IMR-90 (cell line): ENCODE results near the gene ADD2. TPM values are rescaled to one million over a fixed set of nuclear protein-coding genes. Genes with fewer than 3 reads are reported as not detected.

Experiments
- ATAC-seq: fragments of 200-7000 bp; cut with Tn5 transposase; 2 replicates; pipeline ENCODE4 v1.9.1; 2020; ENCODE audit warnings: low read depth, mild to moderate bottlenecking, moderate library complexity
- BruUV-seq: library from RNA; stranded (reverse); fragments of 400-500 nt; replicated peaks from 2 replicates; lab custom pipeline; 2021; lab: Mats Ljungman, UMichigan
- CTCF ChIA-PET: fragments of 300-600 bp; formaldehyde crosslinking; extraction: SDS; loops from one replicate; lab custom pipeline; 2021; ENCODE audit warnings: antibody characterized with exemption; lab: Yijun Ruan, JAX
- POLR2A ChIA-PET: fragments of 300-600 bp; sonication (Branson Sonifier 250); formaldehyde crosslinking; loops from one replicate; lab custom pipeline; 2022; ENCODE audit warnings: antibody characterized with exemption; ENCODE audit not compliant: unreplicated experiment; lab: Charles Lee
- DNase-seq: peaks from one replicate; pipeline ENCODE4 v3.0.0; 2013
- H2AFZ ChIP-seq: replicated peaks from 2 replicates; pipeline ENCODE3; 2013; ENCODE audit warnings: low read length, mild to moderate bottlenecking; ENCODE audit not compliant: poor library complexity
- H2AK5ac ChIP-seq: 2 replicates; pipeline ENCODE4 v1.6.1; 2013; ENCODE audit warnings: low read depth, low read length, inconsistent platforms
- H2AK9ac ChIP-seq: replicated peaks from 2 replicates; pipeline ENCODE3; 2013; ENCODE audit warnings: mild to moderate bottlenecking, low read depth, low read length, moderate library complexity; ENCODE audit not compliant: poor library complexity
- H2BK120ac ChIP-seq: 2 replicates; pipeline ENCODE4 v1.6.1; 2013; ENCODE audit warnings: low read depth, low read length, inconsistent platforms
- H2BK15ac ChIP-seq: 3 replicates; pipeline ENCODE4 v1.6.1; 2013; ENCODE audit warnings: low read depth, low read length, inconsistent platforms
- H2BK20ac ChIP-seq: 2 replicates; pipeline ENCODE4 v1.6.1; 2013; ENCODE audit warnings: low read depth, mild to moderate bottlenecking, inconsistent platforms, low read length, moderate library complexity
- H2BK5ac ChIP-seq: 2 replicates; pipeline ENCODE4 v1.6.1; 2013; ENCODE audit warnings: mild to moderate bottlenecking, low read depth, low read length, inconsistent platforms; ENCODE audit not compliant: poor library complexity, severe bottlenecking
- H3K14ac ChIP-seq: replicated peaks from 2 replicates; pipeline ENCODE4 v1.6.1; 2013; ENCODE audit warnings: low read depth, low read length, inconsistent platforms
- H3K18ac ChIP-seq: 2 replicates; pipeline ENCODE4 v1.6.1; 2013; ENCODE audit warnings: low read depth, low read length, control low read depth
- H3K23ac ChIP-seq: 2 replicates; pipeline ENCODE4 v1.6.1; 2013; ENCODE audit warnings: low read depth, low read length, inconsistent platforms
- H3K27ac ChIP-seq: 2 replicates; pipeline ENCODE4 v1.5.1; 2013; ENCODE audit warnings: mild to moderate bottlenecking, control low read depth, low read length; ENCODE audit not compliant: insufficient read depth
- H3K27me3 ChIP-seq: 2 replicates; pipeline ENCODE4 v1.6.1; 2013; ENCODE audit warnings: low read length; ENCODE audit not compliant: control insufficient read depth, insufficient read depth
- H3K36me3 ChIP-seq: 2 replicates; pipeline ENCODE4 v1.6.1; 2013; ENCODE audit warnings: low read length, mixed read lengths; ENCODE audit not compliant: control insufficient read depth, insufficient read depth
- H3K4ac ChIP-seq: 2 replicates; pipeline ENCODE4 v1.6.1; 2013; ENCODE audit warnings: low read depth, low read length, inconsistent platforms
- H3K4me1 ChIP-seq: 2 replicates; pipeline ENCODE4 v1.6.1; 2013; ENCODE audit warnings: low read length, mixed read lengths; ENCODE audit not compliant: control insufficient read depth, insufficient read depth
- H3K4me2 ChIP-seq: 2 replicates; pipeline ENCODE4 v1.6.1; 2013; ENCODE audit warnings: low read depth, mild to moderate bottlenecking, control low read depth, low read length, moderate library complexity
- H3K4me3 ChIP-seq: 2 replicates; pipeline ENCODE4 v1.5.1; 2013; ENCODE audit warnings: low read depth, mild to moderate bottlenecking, control low read depth, low read length, moderate library complexity; ENCODE audit not compliant: insufficient read depth
- H3K56ac ChIP-seq: 2 replicates; pipeline ENCODE4 v1.6.1; 2013; ENCODE audit warnings: low read length, inconsistent platforms; ENCODE audit not compliant: insufficient read depth; ENCODE audit errors: extremely low read depth
- H3K79me1 ChIP-seq, 2 experiments: 2 replicates each; pipeline ENCODE4 v1.6.1; 2013; ENCODE audit warnings: low read length in 2 of 2, inconsistent platforms in 1 of 2, low read depth in 1 of 2
- H3K9ac ChIP-seq: 2 replicates; pipeline ENCODE4 v1.6.1; 2013; ENCODE audit warnings: low read depth, low read length, control low read depth
- H3K9me1 ChIP-seq: 2 replicates; pipeline ENCODE4 v1.6.1; 2013; ENCODE audit warnings: low read length, inconsistent platforms; ENCODE audit not compliant: insufficient read depth
- H3K9me3 ChIP-seq: 2 replicates; pipeline ENCODE4 v1.6.1; 2013; ENCODE audit warnings: low read length; ENCODE audit not compliant: control insufficient read depth, insufficient read depth
- H4K20me1 ChIP-seq: 2 replicates; pipeline ENCODE4 v1.6.1; 2013; ENCODE audit warnings: low read length, inconsistent platforms; ENCODE audit not compliant: insufficient read depth
- H4K5ac ChIP-seq: 2 replicates; pipeline ENCODE4 v1.6.1; 2013; ENCODE audit warnings: mild to moderate bottlenecking, low read depth, low read length, control low read depth
- H4K8ac ChIP-seq, 2 experiments: 2 replicates each; pipeline ENCODE4 v1.6.1; 2013; ENCODE audit warnings: low read depth in 2 of 2, low read length in 2 of 2, control low read depth in 1 of 2, inconsistent platforms in 1 of 2
- H4K91ac ChIP-seq: 2 replicates; pipeline ENCODE4 v1.6.1; 2013; ENCODE audit warnings: low read depth, low read length, inconsistent platforms; ENCODE audit not compliant: insufficient read depth
- BHLHE40 ChIP-seq: fragments of 150-350 bp; IDR thresholded peaks from 2 replicates; pipeline ENCODE4 v1.6.1; 2016; ENCODE audit warnings: mild to moderate bottlenecking, low read depth, low read length
- CEBPB ChIP-seq: IDR thresholded peaks from 2 replicates; pipeline ENCODE4 v1.6.1; 2012; ENCODE audit warnings: low read depth, low read length, improper control_type of control experiment
- CHD1 ChIP-seq: IDR thresholded peaks from 2 replicates; pipeline ENCODE4 v1.6.1; 2012; ENCODE audit warnings: low read depth, low read length, improper control_type of control experiment
- ELK1 ChIP-seq: fragments of 150-350 bp; IDR thresholded peaks from 2 replicates; pipeline ENCODE4 v1.6.1; 2016; ENCODE audit warnings: low read depth, mild to moderate bottlenecking, low read length, moderate library complexity, borderline replicate concordance
- FOS ChIP-seq: fragments of 150-350 bp; IDR thresholded peaks from 2 replicates; pipeline ENCODE4 v1.6.1; 2016; ENCODE audit warnings: low read depth, low read length
- MAFK ChIP-seq: IDR thresholded peaks from 2 replicates; pipeline ENCODE4 v1.6.1; 2012; ENCODE audit warnings: low read depth, low read length, improper control_type of control experiment
- MAZ ChIP-seq: IDR thresholded peaks from 2 replicates; pipeline ENCODE4 v1.6.1; 2012; ENCODE audit warnings: low read depth, mild to moderate bottlenecking, low read length, improper control_type of control experiment, moderate library complexity, borderline replicate concordance
- MXI1 ChIP-seq: IDR thresholded peaks from 2 replicates; pipeline ENCODE4 v1.6.1; 2012; ENCODE audit warnings: low read depth, mild to moderate bottlenecking, low read length, moderate library complexity, borderline replicate concordance
- NFE2L2 ChIP-seq: fragments of 150-350 bp; IDR thresholded peaks from 2 replicates; pipeline ENCODE4 v1.6.1; 2016; ENCODE audit warnings: low read depth, mild to moderate bottlenecking, low read length
- POLR2A ChIP-seq: IDR thresholded peaks from 2 replicates; pipeline ENCODE4 v1.6.1; 2012; ENCODE audit warnings: mild to moderate bottlenecking, low read depth, low read length
- RAD21 ChIP-seq: IDR thresholded peaks from 2 replicates; pipeline ENCODE4 v1.6.1; 2012; ENCODE audit warnings: low read length, improper control_type of control experiment
- RCOR1 ChIP-seq: IDR thresholded peaks from 2 replicates; pipeline ENCODE4 v1.6.1; 2012; ENCODE audit warnings: mild to moderate bottlenecking, low read length, improper control_type of control experiment; ENCODE audit not compliant: insufficient replicate concordance
- RFX5 ChIP-seq: IDR thresholded peaks from 2 replicates; pipeline ENCODE4 v1.8.0; 2012; ENCODE audit warnings: low read depth, mild to moderate bottlenecking, low read length, moderate library complexity
- SMC3 ChIP-seq: fragments of 150-350 bp; IDR thresholded peaks from 2 replicates; pipeline ENCODE4 v1.6.1; 2016; ENCODE audit warnings: low read depth, mild to moderate bottlenecking, antibody characterized with exemption, low read length, moderate library complexity
- WGBS, 2 experiments: methylation state at CpG; one replicate each; pipeline versions ENCODE4 v1.1.5 to v1.1.7; 2013; ENCODE audit warnings: missing lambda C conversion rate in 2 of 2; ENCODE audit not compliant: insufficient read length in 1 of 2; ENCODE audit errors: extremely low coverage in 2 of 2; 5-methylcytosine and 5-hydroxymethylcytosine counted together
- dilution Hi-C: fragments of 300-500 bp; cut with HindIII; formaldehyde crosslinking; loops from one replicate; pipeline ENCODE4 v1.14.3; 2018; ENCODE audit warnings: low sequenced_read_pairs; ENCODE audit not compliant: unreplicated experiment
- in situ Hi-C: fragments of 300-500 bp; cut with MboI; formaldehyde crosslinking; loops from 3 replicates; pipeline ENCODE4 v1.14.3; 2019; ENCODE audit warnings: low sequenced_read_pairs, inconsistent platforms, mixed read lengths
- intact Hi-C: fragments of 100-400 bp; cut with micrococcal nuclease; formaldehyde crosslinking; loops from 2 replicates; pipeline ENCODE4 v1.10.0; 2022
- polyA plus RNA-seq, 3 experiments: library from polyadenylated mRNA; depleted of rRNA; stranded (reverse); fragments of >200 nt; gene quantifications; 2 replicates each; pipeline ENCODE4 v1.2.3, GENCODE V29; 2012; ENCODE audit warnings: low replicate concordance in 1 of 3
- total RNA-seq: library from RNA; depleted of rRNA; stranded (reverse); fragments of >200 nt; gene quantifications from 2 replicates; pipeline ENCODE4 v1.2.3, GENCODE V29; 2012
- TF ChIP-seq, protein P1 (sequence below): fragments of 150-350 bp; IDR thresholded peaks from 2 replicates; pipeline ENCODE4 v1.6.1; 2017; ENCODE audit warnings: mild to moderate bottlenecking, antibody characterized with exemption, low read length, low read depth
- TF ChIP-seq, protein P2 (sequence below): conservative IDR thresholded peaks from 2 replicates; pipeline ENCODE4 v1.5.1; 2012; ENCODE audit warnings: mild to moderate bottlenecking, low read depth, low read length, improper control_type of control experiment

Gene ADD2
- total and polyA plus RNA-seq, 2 of the 4 experiments (the other 2 are of a cell fraction): not detected

DNA sequence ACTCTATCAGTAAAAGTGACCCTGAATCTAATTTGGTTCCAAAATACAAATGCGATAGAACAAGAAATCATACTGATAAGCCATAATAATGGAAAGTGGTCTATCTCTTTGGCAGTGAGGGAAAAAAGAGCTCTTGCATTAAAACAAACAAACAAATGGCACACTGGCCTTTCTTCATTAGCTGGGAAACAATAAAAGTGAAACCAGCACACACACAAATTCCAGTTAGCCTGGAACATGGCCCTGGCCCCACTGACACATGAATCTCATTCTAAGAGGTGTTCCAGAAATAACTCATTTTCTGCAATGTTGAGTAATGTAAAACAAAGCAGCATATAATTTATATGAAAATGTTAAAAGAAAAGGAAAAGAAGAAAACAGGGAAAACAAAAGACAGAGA, 135.0 kb downstream of the ADD2 start:
- H4K91ac ChIP-seq: no peak overlapping the region
- H2BK20ac ChIP-seq: no peak overlapping the region
- no peaks in the 10 kb centered on the region for H3K9me1 ChIP-seq
- H3K9me3 ChIP-seq: no peaks in the 10 kb centered on the region
- intact Hi-C loops (loop anchor here (5.0 kb wide), 1 partner anchor 306 kb away; no protein-coding TSS in a partner anchor), in situ Hi-C loops (no loop called here), dilution Hi-C loops (no loop called here)
- H3K79me1 ChIP-seq: no peaks in the 10 kb centered on the region
- no peak overlapping the region for H4K5ac ChIP-seq
- no CpG with 5 or more reads among the region's 1 CpG for WGBS, 2 experiments
- ATAC-seq (no peak), DNase-seq (no peak)
- no peak overlapping the region for H2AK9ac ChIP-seq
- no peak overlapping the region for H3K23ac ChIP-seq
- no peak overlapping the region for H2AFZ ChIP-seq
- no peak overlapping the region for H3K4ac ChIP-seq
- TF ChIP-seq SMC3 (no peak), CHD1 (no peak), POLR2A (no peak), CEBPB (no peak), FOS (no peak), RFX5 (no peak), BHLHE40 (no peak), ELK1 (no peak), MAFK (no peak), MXI1 (no peak), RCOR1 (no peak), NFE2L2 (no peak), RAD21 (no peak), MAZ (no peak)
- TF ChIP-seq, protein P1, sequence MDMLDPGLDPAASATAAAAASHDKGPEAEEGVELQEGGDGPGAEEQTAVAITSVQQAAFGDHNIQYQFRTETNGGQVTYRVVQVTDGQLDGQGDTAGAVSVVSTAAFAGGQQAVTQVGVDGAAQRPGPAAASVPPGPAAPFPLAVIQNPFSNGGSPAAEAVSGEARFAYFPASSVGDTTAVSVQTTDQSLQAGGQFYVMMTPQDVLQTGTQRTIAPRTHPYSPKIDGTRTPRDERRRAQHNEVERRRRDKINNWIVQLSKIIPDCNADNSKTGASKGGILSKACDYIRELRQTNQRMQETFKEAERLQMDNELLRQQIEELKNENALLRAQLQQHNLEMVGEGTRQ: no peak
- TF ChIP-seq, protein P2, sequence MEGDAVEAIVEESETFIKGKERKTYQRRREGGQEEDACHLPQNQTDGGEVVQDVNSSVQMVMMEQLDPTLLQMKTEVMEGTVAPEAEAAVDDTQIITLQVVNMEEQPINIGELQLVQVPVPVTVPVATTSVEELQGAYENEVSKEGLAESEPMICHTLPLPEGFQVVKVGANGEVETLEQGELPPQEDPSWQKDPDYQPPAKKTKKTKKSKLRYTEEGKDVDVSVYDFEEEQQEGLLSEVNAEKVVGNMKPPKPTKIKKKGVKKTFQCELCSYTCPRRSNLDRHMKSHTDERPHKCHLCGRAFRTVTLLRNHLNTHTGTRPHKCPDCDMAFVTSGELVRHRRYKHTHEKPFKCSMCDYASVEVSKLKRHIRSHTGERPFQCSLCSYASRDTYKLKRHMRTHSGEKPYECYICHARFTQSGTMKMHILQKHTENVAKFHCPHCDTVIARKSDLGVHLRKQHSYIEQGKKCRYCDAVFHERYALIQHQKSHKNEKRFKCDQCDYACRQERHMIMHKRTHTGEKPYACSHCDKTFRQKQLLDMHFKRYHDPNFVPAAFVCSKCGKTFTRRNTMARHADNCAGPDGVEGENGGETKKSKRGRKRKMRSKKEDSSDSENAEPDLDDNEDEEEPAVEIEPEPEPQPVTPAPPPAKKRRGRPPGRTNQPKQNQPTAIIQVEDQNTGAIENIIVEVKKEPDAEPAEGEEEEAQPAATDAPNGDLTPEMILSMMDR: no peak
- no peak overlapping the region for H3K18ac ChIP-seq
- no peak overlapping the region for H3K4me3 ChIP-seq
- CTCF ChIA-PET: no interaction called here
- no peak overlapping the region for H2AK5ac ChIP-seq
- no peak overlapping the region for H3K4me2 ChIP-seq
- no peaks in the 10 kb centered on the region for H4K20me1 ChIP-seq
- POLR2A ChIA-PET: no interaction called here
- H3K14ac ChIP-seq: no peak overlapping the region
- no peak overlapping the region for H3K56ac ChIP-seq
- no peak overlapping the region for H2BK5ac ChIP-seq
- no peak overlapping the region for H4K8ac ChIP-seq
- no peaks in the 10 kb centered on the region for H3K36me3 ChIP-seq
- H3K27me3 ChIP-seq: peaks cover 4% of the 10 kb centered on the region; the same call in 1 of the 2 replicates
- H3K4me1 ChIP-seq: no peaks in the 10 kb centered on the region
- no TSS peak for BruUV-seq
- no peak overlapping the region for H2BK120ac ChIP-seq
- no peak overlapping the region for H3K9ac ChIP-seq
- H2BK15ac ChIP-seq: no peak overlapping the region
- no peak overlapping the region for H3K27ac ChIP-seq
